Caco-2 (cell line): ENCODE results near the gene TRIM54. TPM values are rescaled to one million over a fixed set of nuclear protein-coding genes. Genes with fewer than 3 reads are reported as not detected.

Experiments
- BruUV-seq: library from RNA; stranded (reverse); fragments of 400-500 nt; replicated peaks from 2 replicates; lab custom pipeline; 2021; lab: Mats Ljungman, UMichigan
- CTCF ChIA-PET: fragments of 300-600 bp; sonication (Branson Sonifier 250); formaldehyde crosslinking; loops from one replicate; lab custom pipeline; 2022; ENCODE audit warnings: antibody characterized with exemption; lab: Charles Lee
- POLR2A ChIA-PET: fragments of 300-600 bp; sonication (Branson Sonifier 250); formaldehyde crosslinking; loops from one replicate; lab custom pipeline; 2022; ENCODE audit warnings: antibody characterized with exemption; lab: Charles Lee
- DNase-seq, 2 experiments: peaks; one replicate each; pipeline versions ENCODE4 v3.0.0 to v3.0.0-alpha.2; 2020 to 2022
- H3K27me3 ChIP-seq: replicated peaks from 2 replicates; pipeline ENCODE4 v1.6.0; 2011; ENCODE audit warnings: low read length; ENCODE audit not compliant: control insufficient read depth, insufficient read depth
- H3K36me3 ChIP-seq: 2 replicates; pipeline ENCODE4 v1.5.1; 2011; ENCODE audit warnings: low read length; ENCODE audit not compliant: control insufficient read depth, insufficient read depth
- H3K4me1 ChIP-seq: fragments of 250-450 bp; sonication (Bioruptor Pico); 2 replicates; pipeline ENCODE4 v1.5.1; 2020; ENCODE audit warnings: mild to moderate bottlenecking
- H3K4me3 ChIP-seq: 2 replicates; pipeline ENCODE4 v1.5.1; 2011; ENCODE audit warnings: low read depth, mild to moderate bottlenecking, control low read depth, low read length
- H3K9me3 ChIP-seq: fragments of 250-450 bp; sonication (Bioruptor Pico); 2 replicates; pipeline ENCODE4 v1.5.1; 2020; ENCODE audit warnings: mild to moderate bottlenecking, moderate library complexity
- H3K27ac Mint-ChIP-seq: one replicate; pipeline ENCODE4 v1.8.0; 2022; ENCODE audit warnings: mixed read lengths; ENCODE audit not compliant: unreplicated experiment
- H3K27me3 Mint-ChIP-seq: one replicate; pipeline ENCODE4 v1.8.0; 2022; ENCODE audit warnings: mixed read lengths; ENCODE audit not compliant: insufficient read depth, unreplicated experiment
- H3K36me3 Mint-ChIP-seq: one replicate; pipeline ENCODE4 v1.8.0; 2022; ENCODE audit warnings: mild to moderate bottlenecking, mixed read lengths; ENCODE audit not compliant: insufficient read depth, unreplicated experiment
- H3K4me1 Mint-ChIP-seq: one replicate; pipeline ENCODE4 v1.8.0; 2022; ENCODE audit warnings: low read depth, mixed read lengths; ENCODE audit not compliant: unreplicated experiment
- H3K4me3 Mint-ChIP-seq: one replicate; pipeline ENCODE4 v1.8.0; 2022; ENCODE audit warnings: mild to moderate bottlenecking, moderate library complexity, mixed read lengths; ENCODE audit not compliant: unreplicated experiment
- H3K9me3 Mint-ChIP-seq: one replicate; pipeline ENCODE4 v1.8.0; 2022; ENCODE audit warnings: mixed read lengths; ENCODE audit not compliant: unreplicated experiment
- CTCF ChIP-seq, 2 experiments: fragments of 200-600 bp in 1 of 2; IDR thresholded peaks; 1 replicate in 1 of 2; 2 replicates in 1 of 2; pipeline versions ENCODE4 v1.5.1 to v1.8.0; 2011 to 2022; ENCODE audit warnings: antibody characterized with exemption in 1 of 2, control low read depth in 1 of 2, inconsistent platforms in 1 of 2, low read depth in 1 of 2, low read length in 1 of 2, mild to moderate bottlenecking in 1 of 2, moderate library complexity in 1 of 2; ENCODE audit not compliant: insufficient read depth in 1 of 2, severe bottlenecking in 1 of 2, unreplicated experiment in 1 of 2
- intact Hi-C: fragments of 100-400 bp; cut with micrococcal nuclease; formaldehyde crosslinking; loops from one replicate; pipeline ENCODE4 v1.10.0; 2022; ENCODE audit not compliant: unreplicated experiment
- total RNA-seq: library from RNA; stranded (reverse); gene quantifications from 2 replicates; pipeline ENCODE4 v1.2.3, GENCODE V29; 2022

The TRIM54 gene
- total RNA-seq, 1 experiment from 2014 or later: 0.25 TPM

- no peaks in the 10 kb centered on the region for H3K27me3 ChIP-seq
- peaks cover 3% of the 10 kb centered on the region for H3K27me3 Mint-ChIP-seq
- H3K36me3 Mint-ChIP-seq: peaks cover 7% of the 10 kb centered on the region
- no peaks in the 10 kb centered on the region for H3K9me3 Mint-ChIP-seq
- intact Hi-C loops: no loop called here
- H3K36me3 ChIP-seq: no peaks in the 10 kb centered on the region
- no TSS peak for BruUV-seq
- DNase-seq: peak in 1 of 2 experiments; percentile 39
- no peak overlapping the region for H3K27ac Mint-ChIP-seq
- H3K4me1 ChIP-seq: peaks cover 16% of the 10 kb centered on the region
- POLR2A ChIA-PET: no interaction called here
- H3K9me3 ChIP-seq: no peaks in the 10 kb centered on the region
- CTCF ChIA-PET: interaction anchor here (1.1 kb wide), 1 partner anchor 14 kb away, joined by 3 read pairs; no protein-coding TSS in a partner anchor
- peaks cover 9% of the 10 kb centered on the region for H3K4me1 Mint-ChIP-seq
- H3K4me3 Mint-ChIP-seq: peak overlapping the region; percentile 58
- peak overlapping the region; percentile 19 for H3K4me3 ChIP-seq
- no peak for TF ChIP-seq CTCF (IDR thresholded peaks at IDR 0.05; ENCODE audit: insufficient read depth in 1 of 2, low read depth in 1 of 2, low read length in 1 of 2, severe bottlenecking in 1 of 2, unreplicated experiment in 1 of 2)
Measured at GRCh38 chr2:27307545-27308358, 25.5 kb downstream of the TRIM54 start.

GRCh38 chr2:27308359-27308881 is 26.2 kb downstream of the TRIM54 start, which contains the start of gene UCN:
TSS of gene UCN (minus strand) at chr2:27308445. CDS start at chr2:27307895, 550 bp downstream.
- Histone ChIP-seq H3K36me3 (no peaks in the 10 kb centered on the region), H3K9me3 (no peaks in the 10 kb centered on the region), H3K27me3 (no peaks in the 10 kb centered on the region), H3K4me1 (peaks cover 16% of the 10 kb centered on the region), H3K4me3 (peak within 1 kb of the TSS; percentile 19)
- POLR2A ChIA-PET: no interaction called here
- Mint-ChIP-seq H3K27me3 (peaks cover 3% of the 10 kb centered on the region), H3K9me3 (no peaks in the 10 kb centered on the region), H3K36me3 (peaks cover 7% of the 10 kb centered on the region), H3K4me1 (peaks cover 11% of the 10 kb centered on the region), H3K4me3 (peak within 1 kb of the TSS; percentile 58), H3K27ac (no peak within 1 kb of the TSS)
- intact Hi-C loops: no loop called here
- no peak for TF ChIP-seq CTCF (IDR thresholded peaks at IDR 0.05; ENCODE audit: insufficient read depth in 1 of 2, low read depth in 1 of 2, low read length in 1 of 2, severe bottlenecking in 1 of 2, unreplicated experiment in 1 of 2)
- no TSS peak for BruUV-seq
- peak; percentile 76 to 83 for DNase-seq
- CTCF ChIA-PET: interaction anchor here (1.1 kb wide), 1 partner anchor 15 kb away, joined by 3 read pairs; no protein-coding TSS in a partner anchor

GRCh38 chr2:27309651-27310050 is 27.4 kb downstream of the TRIM54 start:
- H3K27ac Mint-ChIP-seq: no peak overlapping the region
- no peaks in the 10 kb centered on the region for H3K27me3 ChIP-seq
- no peaks in the 10 kb centered on the region for H3K36me3 ChIP-seq
- intact Hi-C loops: no loop called here
- H3K4me3 Mint-ChIP-seq: no peak overlapping the region
- BruUV-seq: no TSS peak
- no peaks in the 10 kb centered on the region for H3K9me3 ChIP-seq
- peaks cover 16% of the 10 kb centered on the region for H3K4me1 ChIP-seq
- peaks cover 3% of the 10 kb centered on the region for H3K27me3 Mint-ChIP-seq
- H3K36me3 Mint-ChIP-seq: peaks cover 7% of the 10 kb centered on the region
- no peak for DNase-seq
- H3K9me3 Mint-ChIP-seq: no peaks in the 10 kb centered on the region
- no peak overlapping the region for H3K4me3 ChIP-seq
- TF ChIP-seq CTCF (IDR thresholded peaks at IDR 0.05; ENCODE audit: insufficient read depth in 1 of 2, low read depth in 1 of 2, low read length in 1 of 2, severe bottlenecking in 1 of 2, unreplicated experiment in 1 of 2): no peak
- POLR2A ChIA-PET: no interaction called here
- H3K4me1 Mint-ChIP-seq: peaks cover 11% of the 10 kb centered on the region
- CTCF ChIA-PET: no interaction called here
